KMS-11 (cell line): Measurements from ENCODE around the gene NXN.
"Not testable (repeated sequence)": the region's sequence is repeated elsewhere in the genome, so short reads cannot be mapped to it uniquely, and the experiment has no call there.

Experiments
- H2AFZ ChIP-seq: fragments of 200-600 bp; sonication (generic); 2 replicates; pipeline ENCODE4 v1.6.1; 2016; ENCODE audit warnings: antibody characterized with exemption, mixed run types, low read depth
- H3K27ac ChIP-seq: fragments of 200-600 bp; sonication (generic); 2 replicates; pipeline ENCODE4 v1.6.1; 2016; ENCODE audit warnings: mild to moderate bottlenecking, mixed run types
- H3K27me3 ChIP-seq: fragments of 200-600 bp; sonication (generic); 2 replicates; pipeline ENCODE4 v1.6.1; 2017; ENCODE audit warnings: mild to moderate bottlenecking, low read depth, mixed run types, moderate library complexity; ENCODE audit not compliant: insufficient read depth
- H3K36me3 ChIP-seq: fragments of 200-600 bp; sonication (generic); 2 replicates; pipeline ENCODE4 v1.6.1; 2017; ENCODE audit warnings: mild to moderate bottlenecking, mixed run types; ENCODE audit not compliant: insufficient read depth
- H3K4me1 ChIP-seq: fragments of 200-600 bp; sonication (generic); 2 replicates; pipeline ENCODE4 v1.6.1; 2016; ENCODE audit warnings: mild to moderate bottlenecking, low read depth, mixed run types; ENCODE audit not compliant: poor library complexity, severe bottlenecking
- H3K4me2 ChIP-seq: fragments of 200-600 bp; sonication (generic); 2 replicates; pipeline ENCODE4 v1.7.0; 2016; ENCODE audit warnings: mild to moderate bottlenecking, mixed run types
- H3K4me3 ChIP-seq: fragments of 200-600 bp; sonication (generic); IDR thresholded peaks from 2 replicates; pipeline ENCODE4 v1.6.1; 2017; ENCODE audit warnings: low read depth, low read length, mixed read lengths; ENCODE audit not compliant: insufficient read depth
- H3K79me2 ChIP-seq: fragments of 200-600 bp; sonication (generic); 2 replicates; pipeline ENCODE4 v1.6.1; 2016; ENCODE audit warnings: low read depth, mixed run types; ENCODE audit not compliant: insufficient read depth
- H3K9ac ChIP-seq: fragments of 200-600 bp; sonication (generic); 2 replicates; pipeline ENCODE4 v1.6.1; 2016; ENCODE audit warnings: mild to moderate bottlenecking, mixed run types
- H4K20me1 ChIP-seq: fragments of 200-600 bp; sonication (generic); 2 replicates; pipeline ENCODE4 v1.6.1; 2016; ENCODE audit warnings: mild to moderate bottlenecking, mixed run types; ENCODE audit not compliant: insufficient read depth
- CTCF ChIP-seq: fragments of 200-600 bp; sonication (generic); conservative IDR thresholded peaks from 2 replicates; pipeline ENCODE4 v1.6.1; 2017; ENCODE audit warnings: low read depth, mild to moderate bottlenecking, antibody characterized with exemption, low read length, moderate library complexity, mixed read lengths

Gene NXN

GRCh38 chr17:750431-751037, 229.0 kb downstream of the NXN start:
- no peaks in the 10 kb centered on the region for H4K20me1 ChIP-seq
- no peak overlapping the region for H2AFZ ChIP-seq
- no peak for TF ChIP-seq CTCF
- peak overlapping the region; percentile 93; the same call in 1 of the 2 replicates for H3K9ac ChIP-seq
- H3K4me3 ChIP-seq: no peak overlapping the region
- H3K27ac ChIP-seq: no peak overlapping the region
- no peaks in the 10 kb centered on the region for H3K36me3 ChIP-seq
- H3K4me1 ChIP-seq: peaks cover 9% of the 10 kb centered on the region
- no peaks in the 10 kb centered on the region for H3K27me3 ChIP-seq
- H3K4me2 ChIP-seq: peak overlapping the region; percentile 89
- peaks cover 31% of the 10 kb centered on the region for H3K79me2 ChIP-seq

GRCh38 chr17:749359-749758, 230.2 kb downstream of the NXN start:
- H3K4me2 ChIP-seq: peak overlapping the region; percentile 89; the same call in 1 of the 2 replicates
- H3K4me3 ChIP-seq, H3K4me1 ChIP-seq, H3K9ac ChIP-seq, H3K27me3 ChIP-seq, H2AFZ ChIP-seq, H4K20me1 ChIP-seq, H3K36me3 ChIP-seq, H3K27ac ChIP-seq: not testable (repeated sequence)
- H3K79me2 ChIP-seq: peaks cover 31% of the 10 kb centered on the region
